ENCODE results near the gene ZNF280B.

ZNF280B gene

DNA sequence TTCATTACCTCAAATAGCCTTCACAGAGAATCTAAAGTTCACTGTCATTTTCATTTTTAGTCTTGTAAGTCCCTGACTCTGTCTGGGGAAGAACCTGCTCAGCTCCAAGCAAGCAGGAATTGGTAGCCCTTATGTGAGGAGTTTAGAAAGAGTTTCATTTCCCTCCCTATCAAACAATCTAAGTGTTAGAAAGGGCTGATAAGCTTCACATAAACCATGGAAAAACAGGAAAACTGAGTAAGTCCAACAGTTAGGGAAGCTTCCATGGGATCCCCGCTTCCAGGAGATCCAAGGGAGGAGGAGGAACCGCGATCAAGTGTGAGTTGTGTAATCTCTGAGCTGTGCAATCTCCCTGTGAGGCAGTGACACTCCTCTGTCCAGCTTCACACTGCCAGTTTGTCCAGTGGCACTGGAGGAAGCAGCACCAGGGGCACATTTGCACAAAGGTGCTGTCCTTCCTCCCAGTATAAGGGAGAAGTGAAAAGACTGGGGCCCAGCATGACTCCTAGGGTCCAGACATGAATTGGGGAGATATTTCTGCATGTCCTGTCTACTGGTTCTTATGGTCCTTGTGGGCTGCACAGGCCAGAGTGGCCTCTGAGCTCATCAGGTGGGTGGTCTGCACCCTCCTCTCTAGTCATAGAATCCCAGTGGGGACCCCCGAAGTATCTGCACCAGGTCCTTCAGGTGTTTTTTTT is 46.2 kb upstream of the ZNF280B start:
- TF ChIP-seq, protein P1, sequence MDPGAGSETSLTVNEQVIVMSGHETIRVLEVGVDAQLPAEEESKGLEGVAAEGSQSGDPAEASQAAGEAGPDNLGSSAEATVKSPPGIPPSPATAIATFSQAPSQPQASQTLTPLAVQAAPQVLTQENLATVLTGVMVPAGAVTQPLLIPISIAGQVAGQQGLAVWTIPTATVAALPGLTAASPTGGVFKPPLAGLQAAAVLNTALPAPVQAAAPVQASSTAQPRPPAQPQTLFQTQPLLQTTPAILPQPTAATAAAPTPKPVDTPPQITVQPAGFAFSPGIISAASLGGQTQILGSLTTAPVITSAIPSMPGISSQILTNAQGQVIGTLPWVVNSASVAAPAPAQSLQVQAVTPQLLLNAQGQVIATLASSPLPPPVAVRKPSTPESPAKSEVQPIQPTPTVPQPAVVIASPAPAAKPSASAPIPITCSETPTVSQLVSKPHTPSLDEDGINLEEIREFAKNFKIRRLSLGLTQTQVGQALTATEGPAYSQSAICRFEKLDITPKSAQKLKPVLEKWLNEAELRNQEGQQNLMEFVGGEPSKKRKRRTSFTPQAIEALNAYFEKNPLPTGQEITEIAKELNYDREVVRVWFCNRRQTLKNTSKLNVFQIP (CRISPR knock-in tag; IDR thresholded peaks at IDR 0.05; ENCODE audit: borderline replicate concordance, low read depth): no peak
- TF ChIP-seq BACH2 (CRISPR knock-in tag; IDR thresholded peaks at IDR 0.05; ENCODE audit: borderline replicate concordance) (no peak), OSR1 (CRISPR knock-in tag; IDR thresholded peaks at IDR 0.05) (no peak), ZNF565 (CRISPR knock-in tag; conservative IDR thresholded peaks at IDR 0.05; ENCODE audit: low read depth) (no peak), ZC3H10 (CRISPR knock-in tag; IDR thresholded peaks at IDR 0.05) (no peak), TOX (CRISPR knock-in tag; IDR thresholded peaks at IDR 0.05; ENCODE audit: borderline replicate concordance) (no peak), ARNTL (CRISPR knock-in tag; IDR thresholded peaks at IDR 0.05; ENCODE audit: borderline replicate concordance, low read depth) (no peak), ZFP30 (CRISPR knock-in tag; IDR thresholded peaks at IDR 0.05) (no peak), ZNF8 (CRISPR knock-in tag; IDR thresholded peaks at IDR 0.05) (no peak), GLIS3 (CRISPR knock-in tag; IDR thresholded peaks at IDR 0.05) (no peak), TCF4 (CRISPR knock-in tag; IDR thresholded peaks at IDR 0.05; ENCODE audit: borderline replicate concordance) (no peak), PPARA (CRISPR knock-in tag; IDR thresholded peaks at IDR 0.05; ENCODE audit: borderline replicate concordance) (no peak), ZFP3 (CRISPR knock-in tag; IDR thresholded peaks at IDR 0.05) (no peak), CSDC2 (CRISPR knock-in tag; IDR thresholded peaks at IDR 0.05) (no peak), SNAI2 (CRISPR knock-in tag; IDR thresholded peaks at IDR 0.05) (no peak)
- TF ChIP-seq, protein P2, sequence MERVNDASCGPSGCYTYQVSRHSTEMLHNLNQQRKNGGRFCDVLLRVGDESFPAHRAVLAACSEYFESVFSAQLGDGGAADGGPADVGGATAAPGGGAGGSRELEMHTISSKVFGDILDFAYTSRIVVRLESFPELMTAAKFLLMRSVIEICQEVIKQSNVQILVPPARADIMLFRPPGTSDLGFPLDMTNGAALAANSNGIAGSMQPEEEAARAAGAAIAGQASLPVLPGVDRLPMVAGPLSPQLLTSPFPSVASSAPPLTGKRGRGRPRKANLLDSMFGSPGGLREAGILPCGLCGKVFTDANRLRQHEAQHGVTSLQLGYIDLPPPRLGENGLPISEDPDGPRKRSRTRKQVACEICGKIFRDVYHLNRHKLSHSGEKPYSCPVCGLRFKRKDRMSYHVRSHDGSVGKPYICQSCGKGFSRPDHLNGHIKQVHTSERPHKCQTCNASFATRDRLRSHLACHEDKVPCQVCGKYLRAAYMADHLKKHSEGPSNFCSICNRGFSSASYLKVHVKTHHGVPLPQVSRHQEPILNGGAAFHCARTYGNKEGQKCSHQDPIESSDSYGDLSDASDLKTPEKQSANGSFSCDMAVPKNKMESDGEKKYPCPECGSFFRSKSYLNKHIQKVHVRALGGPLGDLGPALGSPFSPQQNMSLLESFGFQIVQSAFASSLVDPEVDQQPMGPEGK (CRISPR knock-in tag; IDR thresholded peaks at IDR 0.05; ENCODE audit: borderline replicate concordance): no peak
- TF ChIP-seq, protein P3, sequence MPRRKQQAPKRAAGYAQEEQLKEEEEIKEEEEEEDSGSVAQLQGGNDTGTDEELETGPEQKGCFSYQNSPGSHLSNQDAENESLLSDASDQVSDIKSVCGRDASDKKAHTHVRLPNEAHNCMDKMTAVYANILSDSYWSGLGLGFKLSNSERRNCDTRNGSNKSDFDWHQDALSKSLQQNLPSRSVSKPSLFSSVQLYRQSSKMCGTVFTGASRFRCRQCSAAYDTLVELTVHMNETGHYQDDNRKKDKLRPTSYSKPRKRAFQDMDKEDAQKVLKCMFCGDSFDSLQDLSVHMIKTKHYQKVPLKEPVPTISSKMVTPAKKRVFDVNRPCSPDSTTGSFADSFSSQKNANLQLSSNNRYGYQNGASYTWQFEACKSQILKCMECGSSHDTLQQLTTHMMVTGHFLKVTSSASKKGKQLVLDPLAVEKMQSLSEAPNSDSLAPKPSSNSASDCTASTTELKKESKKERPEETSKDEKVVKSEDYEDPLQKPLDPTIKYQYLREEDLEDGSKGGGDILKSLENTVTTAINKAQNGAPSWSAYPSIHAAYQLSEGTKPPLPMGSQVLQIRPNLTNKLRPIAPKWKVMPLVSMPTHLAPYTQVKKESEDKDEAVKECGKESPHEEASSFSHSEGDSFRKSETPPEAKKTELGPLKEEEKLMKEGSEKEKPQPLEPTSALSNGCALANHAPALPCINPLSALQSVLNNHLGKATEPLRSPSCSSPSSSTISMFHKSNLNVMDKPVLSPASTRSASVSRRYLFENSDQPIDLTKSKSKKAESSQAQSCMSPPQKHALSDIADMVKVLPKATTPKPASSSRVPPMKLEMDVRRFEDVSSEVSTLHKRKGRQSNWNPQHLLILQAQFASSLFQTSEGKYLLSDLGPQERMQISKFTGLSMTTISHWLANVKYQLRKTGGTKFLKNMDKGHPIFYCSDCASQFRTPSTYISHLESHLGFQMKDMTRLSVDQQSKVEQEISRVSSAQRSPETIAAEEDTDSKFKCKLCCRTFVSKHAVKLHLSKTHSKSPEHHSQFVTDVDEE (CRISPR knock-in tag; IDR thresholded peaks at IDR 0.05): no peak
- TF ChIP-seq, protein P4, sequence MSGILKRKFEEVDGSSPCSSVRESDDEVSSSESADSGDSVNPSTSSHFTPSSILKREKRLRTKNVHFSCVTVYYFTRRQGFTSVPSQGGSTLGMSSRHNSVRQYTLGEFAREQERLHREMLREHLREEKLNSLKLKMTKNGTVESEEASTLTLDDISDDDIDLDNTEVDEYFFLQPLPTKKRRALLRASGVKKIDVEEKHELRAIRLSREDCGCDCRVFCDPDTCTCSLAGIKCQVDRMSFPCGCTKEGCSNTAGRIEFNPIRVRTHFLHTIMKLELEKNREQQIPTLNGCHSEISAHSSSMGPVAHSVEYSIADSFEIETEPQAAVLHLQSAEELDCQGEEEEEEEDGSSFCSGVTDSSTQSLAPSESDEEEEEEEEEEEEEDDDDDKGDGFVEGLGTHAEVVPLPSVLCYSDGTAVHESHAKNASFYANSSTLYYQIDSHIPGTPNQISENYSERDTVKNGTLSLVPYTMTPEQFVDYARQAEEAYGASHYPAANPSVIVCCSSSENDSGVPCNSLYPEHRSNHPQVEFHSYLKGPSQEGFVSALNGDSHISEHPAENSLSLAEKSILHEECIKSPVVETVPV (CRISPR knock-in tag; IDR thresholded peaks at IDR 0.05): no peak
- ATAC-seq: no peak

DNA sequence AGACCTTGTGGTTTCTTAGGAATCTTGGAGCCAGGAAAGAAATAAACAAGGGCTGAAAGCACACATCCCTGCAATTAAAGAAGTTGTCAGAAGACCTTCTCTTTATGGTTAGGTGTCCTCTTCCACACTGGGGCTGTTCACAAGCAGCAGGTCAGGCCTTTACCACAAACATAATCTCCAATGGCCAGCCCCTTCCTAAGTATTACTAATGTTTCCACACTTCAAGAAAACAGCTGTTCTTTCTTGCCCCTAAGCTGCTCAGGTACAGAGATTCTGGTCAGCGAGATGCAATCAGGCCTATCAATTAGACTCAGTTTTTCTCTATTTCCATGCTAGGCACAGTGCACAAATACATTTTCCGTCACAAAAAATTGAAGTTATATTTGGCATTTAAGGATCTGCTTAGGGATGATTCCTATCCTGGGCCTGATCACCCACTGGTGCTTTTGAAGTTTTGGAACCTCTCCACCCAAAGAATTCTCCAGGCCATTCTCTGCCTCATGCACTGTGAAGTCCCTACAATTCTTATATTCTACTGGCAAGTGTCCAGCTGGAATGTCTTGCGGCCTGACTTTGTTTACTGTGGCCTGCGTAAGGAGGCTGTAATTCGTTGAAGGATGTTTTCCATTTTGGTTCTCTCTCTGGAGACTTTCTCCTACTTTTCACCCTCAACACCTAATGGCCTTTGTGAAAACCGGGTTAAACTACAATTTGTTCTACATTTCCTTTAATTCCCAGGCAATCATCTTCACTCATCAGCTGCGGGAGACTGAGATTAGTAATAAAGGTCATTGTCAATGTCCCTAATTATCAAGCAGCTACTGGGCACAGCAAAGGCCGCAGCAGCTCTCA is 45.4 kb upstream of the ZNF280B start:
- TF ChIP-seq TCF4 (CRISPR knock-in tag; IDR thresholded peaks at IDR 0.05; ENCODE audit: borderline replicate concordance) (no peak), ZC3H10 (CRISPR knock-in tag; IDR thresholded peaks at IDR 0.05) (no peak)
- TF ChIP-seq, protein P4 (CRISPR knock-in tag; IDR thresholded peaks at IDR 0.05): no peak
- ATAC-seq: no peak

DNA sequence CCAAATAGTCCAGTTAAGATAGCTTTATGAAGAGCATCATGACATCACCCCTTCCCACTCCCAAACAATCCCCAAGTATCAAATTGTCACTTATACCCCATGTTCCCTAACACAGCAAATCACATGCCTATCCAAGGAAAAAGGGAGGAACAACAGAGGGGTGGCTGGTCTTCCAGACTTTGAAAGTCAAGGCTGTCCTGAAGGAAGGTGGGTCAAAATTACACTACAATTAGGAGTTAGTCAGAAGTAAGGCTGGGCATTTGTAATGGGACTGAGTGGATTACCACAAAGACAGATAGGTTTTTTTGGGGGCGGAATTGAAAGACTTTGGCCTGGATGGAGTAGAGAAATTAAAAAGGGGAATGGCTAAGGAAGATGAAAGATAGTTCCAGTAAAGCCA is 44.6 kb upstream of the ZNF280B start:
- no peak for ATAC-seq
- TF ChIP-seq TOX (CRISPR knock-in tag; IDR thresholded peaks at IDR 0.05; ENCODE audit: borderline replicate concordance) (no peak), RARB (CRISPR knock-in tag; IDR thresholded peaks at IDR 0.05) (no peak), ZNF8 (CRISPR knock-in tag; IDR thresholded peaks at IDR 0.05) (no peak), OSR1 (CRISPR knock-in tag; IDR thresholded peaks at IDR 0.05) (no peak), ISL1 (CRISPR knock-in tag; IDR thresholded peaks at IDR 0.05) (no peak), ZC3H10 (CRISPR knock-in tag; IDR thresholded peaks at IDR 0.05) (no peak)
- TF ChIP-seq, protein P5, sequence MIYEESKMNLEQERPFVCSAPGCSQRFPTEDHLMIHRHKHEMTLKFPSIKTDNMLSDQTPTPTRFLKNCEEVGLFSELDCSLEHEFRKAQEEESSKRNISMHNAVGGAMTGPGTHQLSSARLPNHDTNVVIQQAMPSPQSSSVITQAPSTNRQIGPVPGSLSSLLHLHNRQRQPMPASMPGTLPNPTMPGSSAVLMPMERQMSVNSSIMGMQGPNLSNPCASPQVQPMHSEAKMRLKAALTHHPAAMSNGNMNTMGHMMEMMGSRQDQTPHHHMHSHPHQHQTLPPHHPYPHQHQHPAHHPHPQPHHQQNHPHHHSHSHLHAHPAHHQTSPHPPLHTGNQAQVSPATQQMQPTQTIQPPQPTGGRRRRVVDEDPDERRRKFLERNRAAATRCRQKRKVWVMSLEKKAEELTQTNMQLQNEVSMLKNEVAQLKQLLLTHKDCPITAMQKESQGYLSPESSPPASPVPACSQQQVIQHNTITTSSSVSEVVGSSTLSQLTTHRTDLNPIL (CRISPR knock-in tag; IDR thresholded peaks at IDR 0.05; ENCODE audit: low read depth): no peak
- TF ChIP-seq, protein P3 (CRISPR knock-in tag; IDR thresholded peaks at IDR 0.05): no peak
